MCF 10A (cell line): ENCODE measurements around the gene TTC3. TPM values are rescaled to one million over a fixed set of nuclear protein-coding genes. Genes with fewer than 3 reads are reported as not detected.
"Not testable (repeated sequence)": the region's sequence is repeated elsewhere in the genome, so short reads cannot be mapped to it uniquely, and the experiment has no call there.

ENCODE experiments used
- BruUV-seq: library from RNA; stranded (reverse); fragments of 400-500 nt; replicated peaks from 2 replicates; lab custom pipeline; 2021; lab: Mats Ljungman, UMichigan
- CTCF ChIA-PET: fragments of 300-600 bp; sonication (Branson Sonifier 250); formaldehyde crosslinking; extraction: SDS; loops from one replicate; lab custom pipeline; 2021; ENCODE audit warnings: antibody characterized with exemption, inconsistent platforms; lab: Yijun Ruan, JAX
- POLR2A ChIA-PET: fragments of 300-600, 350-650 bp; sonication (Branson Sonifier 250); formaldehyde crosslinking; extraction: SDS; loops from one replicate; lab custom pipeline; 2020; ENCODE audit warnings: antibody characterized with exemption, inconsistent platforms; lab: Yijun Ruan, JAX
- DNase-seq: peaks from one replicate; pipeline ENCODE4 v3.0.0-alpha.2; 2018; ENCODE audit not compliant: unreplicated experiment
- H3K27ac Mint-ChIP-seq: one replicate; pipeline ENCODE4 v1.8.0; 2022; ENCODE audit warnings: mild to moderate bottlenecking, low read depth, mixed read lengths; ENCODE audit not compliant: unreplicated experiment
- H3K27me3 Mint-ChIP-seq: one replicate; pipeline ENCODE4 v1.8.0; 2022; ENCODE audit warnings: mixed read lengths; ENCODE audit not compliant: insufficient read depth, unreplicated experiment
- H3K36me3 Mint-ChIP-seq: one replicate; pipeline ENCODE4 v1.8.0; 2022; ENCODE audit warnings: mild to moderate bottlenecking, moderate library complexity, mixed read lengths; ENCODE audit not compliant: insufficient read depth, unreplicated experiment
- H3K4me1 Mint-ChIP-seq: one replicate; pipeline ENCODE4 v1.8.0; 2022; ENCODE audit warnings: mixed read lengths; ENCODE audit not compliant: insufficient read depth, unreplicated experiment
- H3K4me3 Mint-ChIP-seq: one replicate; pipeline ENCODE4 v1.8.0; 2022; ENCODE audit warnings: mild to moderate bottlenecking, moderate library complexity, mixed read lengths; ENCODE audit not compliant: unreplicated experiment
- H3K9me3 Mint-ChIP-seq: one replicate; pipeline ENCODE4 v1.8.0; 2022; ENCODE audit warnings: mixed read lengths; ENCODE audit not compliant: unreplicated experiment
- CTCF ChIP-seq: fragments of 200-600 bp; IDR thresholded peaks from one replicate; pipeline ENCODE4 v1.8.0; 2022; ENCODE audit warnings: antibody characterized with exemption, mild to moderate bottlenecking; ENCODE audit not compliant: unreplicated experiment
- intact Hi-C: fragments of 100-400 bp; cut with micrococcal nuclease; formaldehyde crosslinking; loops from 2 replicates; pipeline ENCODE4 v1.14.1; 2022
- total RNA-seq: library from RNA; stranded (reverse); gene quantifications from 2 replicates; pipeline ENCODE4 v1.2.3, GENCODE V29; 2022

The TTC3 gene
- total RNA-seq, 1 experiment from 2014 or later, result 74.4 TPM

- no TSS peak for BruUV-seq
- peaks cover 13% of the 10 kb centered on the region for H3K4me1 Mint-ChIP-seq
- H3K27ac Mint-ChIP-seq, result no peak overlapping the region
- DNase-seq, result no peak
- peaks cover 27% of the 10 kb centered on the region for H3K36me3 Mint-ChIP-seq
- ChIA-PET POLR2A (no interaction called here), CTCF (no interaction called here)
- intact Hi-C loops, result no loop called here
- H3K9me3 Mint-ChIP-seq, result peaks cover 8% of the 10 kb centered on the region
- H3K27me3 Mint-ChIP-seq, result no peaks in the 10 kb centered on the region
- TF ChIP-seq CTCF, result no peak
- no peak overlapping the region for H3K4me3 Mint-ChIP-seq
These were observed 33.9 kb downstream of the TTC3 start for GRCh38 chr21:37106998-37107397.

GRCh38 chr21:37111029-37111428, 38.0 kb downstream of the TTC3 start:
- H3K27me3 Mint-ChIP-seq, H3K4me1 Mint-ChIP-seq, intact Hi-C loops, BruUV-seq, DNase-seq, H3K27ac Mint-ChIP-seq, H3K4me3 Mint-ChIP-seq, POLR2A ChIA-PET, CTCF ChIA-PET, H3K9me3 Mint-ChIP-seq: not testable (repeated sequence)
- H3K36me3 Mint-ChIP-seq, result peaks cover 20% of the 10 kb centered on the region

DNA sequence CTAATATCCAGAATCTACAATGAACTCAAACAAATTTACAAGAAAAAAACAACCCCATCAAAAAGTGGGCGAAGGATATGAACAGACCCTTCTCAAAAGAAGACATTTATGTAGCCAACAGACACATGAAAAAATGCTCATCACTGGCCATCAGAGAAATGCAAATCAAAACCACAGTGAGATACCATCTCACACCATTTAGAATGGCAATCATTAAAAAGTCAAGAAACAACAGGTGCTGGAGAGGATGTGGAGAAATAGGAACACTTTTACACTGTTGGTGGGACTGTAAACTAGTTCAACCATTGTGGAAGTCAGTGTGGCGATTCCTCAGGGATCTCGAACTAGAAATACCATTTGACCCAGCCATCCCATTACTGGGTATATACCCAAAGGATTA, 41.2 kb downstream of the TTC3 start:
- H3K27ac Mint-ChIP-seq, POLR2A ChIA-PET, BruUV-seq, DNase-seq, H3K36me3 Mint-ChIP-seq, H3K27me3 Mint-ChIP-seq, intact Hi-C loops, H3K4me3 Mint-ChIP-seq, H3K9me3 Mint-ChIP-seq, CTCF ChIA-PET: not testable (repeated sequence)
- H3K4me1 Mint-ChIP-seq, result peaks cover 22% of the 10 kb centered on the region

DNA sequence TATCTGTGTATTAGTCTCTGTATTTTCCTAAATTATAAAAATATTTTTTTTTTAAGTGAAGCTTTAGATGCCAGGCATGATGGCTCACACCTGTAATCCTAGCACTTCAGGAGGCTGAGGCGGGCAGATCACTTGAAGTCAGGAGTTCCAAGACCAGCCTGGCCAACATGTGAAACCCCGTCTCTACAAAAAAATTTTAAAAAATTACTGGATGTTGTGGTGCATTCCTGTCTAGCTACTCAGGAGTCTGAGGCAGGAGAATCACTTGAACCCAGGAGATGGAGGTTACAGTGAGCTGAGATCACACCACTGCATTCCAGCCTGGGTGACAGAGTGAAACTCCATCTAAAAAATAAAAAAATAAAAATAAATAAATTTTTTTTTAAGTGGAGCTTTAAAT, 43.4 kb downstream of the TTC3 start:
- ChIA-PET POLR2A (interaction anchor here (0.8 kb wide), 1 partner anchor 10 kb away, joined by 3 read pairs; no protein-coding TSS in a partner anchor), CTCF (interaction anchor here (0.6 kb wide), 1 partner anchor 881 kb away, joined by 3 read pairs; no protein-coding TSS in a partner anchor)
- intact Hi-C loops, H3K4me3 Mint-ChIP-seq, H3K9me3 Mint-ChIP-seq, BruUV-seq, H3K27ac Mint-ChIP-seq, DNase-seq, H3K27me3 Mint-ChIP-seq: not testable (repeated sequence)
- peaks cover 22% of the 10 kb centered on the region for H3K4me1 Mint-ChIP-seq
- peaks cover 15% of the 10 kb centered on the region for H3K36me3 Mint-ChIP-seq

DNA sequence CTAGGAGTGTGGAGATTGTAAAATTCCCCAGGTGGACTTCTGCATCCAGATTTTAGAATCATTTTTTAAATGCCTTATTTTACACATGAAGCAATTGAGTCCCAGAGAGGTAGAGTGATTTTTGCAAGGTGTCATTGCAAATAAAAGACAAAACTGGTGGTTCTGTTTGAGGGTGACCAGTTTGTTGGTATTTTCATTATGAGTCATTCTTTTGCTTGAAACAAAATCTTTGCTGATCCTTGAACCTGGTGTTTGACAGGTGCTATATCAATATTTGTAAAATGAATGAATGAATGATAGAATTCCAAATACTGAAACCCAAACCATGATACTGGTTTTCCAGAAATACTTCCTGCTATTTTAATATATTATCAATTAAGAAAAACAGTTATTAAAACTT, 44.1 kb downstream of the TTC3 start:
- H3K4me1 Mint-ChIP-seq, result peaks cover 22% of the 10 kb centered on the region
- no peak for TF ChIP-seq CTCF
- no TSS peak for BruUV-seq
- no peak overlapping the region for H3K27ac Mint-ChIP-seq
- CTCF ChIA-PET, result no interaction called here
- no peaks in the 10 kb centered on the region for H3K9me3 Mint-ChIP-seq
- H3K4me3 Mint-ChIP-seq, result no peak overlapping the region
- H3K36me3 Mint-ChIP-seq, result peaks cover 16% of the 10 kb centered on the region
- H3K27me3 Mint-ChIP-seq, result no peaks in the 10 kb centered on the region
- POLR2A ChIA-PET, result no interaction called here
- DNase-seq, result no peak
- intact Hi-C loops, result no loop called here
